GM18508 (cell line): ENCODE data around the gene EFHC2.

Source experiments
- ATAC-seq: cut with Tn5 transposase; IDR thresholded peaks from one replicate; pipeline ENCODE4 v1.9.1; 2021; ENCODE audit warnings: moderate number of reproducible peaks; ENCODE audit not compliant: insufficient read depth, unreplicated experiment

Gene EFHC2

DNA sequence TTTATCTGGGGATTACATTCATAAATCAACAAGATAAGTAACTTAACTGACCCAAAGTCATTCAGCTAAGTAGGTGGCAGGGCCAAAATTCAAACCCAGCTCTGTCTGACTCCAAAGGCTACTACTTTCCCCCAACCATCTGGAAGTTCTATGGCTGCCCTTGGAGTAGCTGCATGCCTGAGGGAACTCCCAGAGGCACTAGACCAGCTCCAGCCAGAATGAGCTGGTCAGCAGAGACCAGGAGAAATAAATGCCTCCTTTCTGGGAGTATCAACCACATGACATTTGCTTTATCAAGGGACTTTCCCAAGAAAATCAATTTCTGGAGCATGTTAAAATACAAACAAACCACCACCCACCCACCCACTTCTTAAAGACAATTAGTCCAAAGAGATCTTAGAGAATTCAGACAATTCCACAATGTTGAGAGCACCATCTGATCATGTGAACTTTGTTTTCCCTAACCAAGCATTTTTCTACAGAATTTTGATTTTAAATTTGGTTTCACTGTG is 180.5 kb downstream of the EFHC2 start:
- ATAC-seq: no peak

DNA sequence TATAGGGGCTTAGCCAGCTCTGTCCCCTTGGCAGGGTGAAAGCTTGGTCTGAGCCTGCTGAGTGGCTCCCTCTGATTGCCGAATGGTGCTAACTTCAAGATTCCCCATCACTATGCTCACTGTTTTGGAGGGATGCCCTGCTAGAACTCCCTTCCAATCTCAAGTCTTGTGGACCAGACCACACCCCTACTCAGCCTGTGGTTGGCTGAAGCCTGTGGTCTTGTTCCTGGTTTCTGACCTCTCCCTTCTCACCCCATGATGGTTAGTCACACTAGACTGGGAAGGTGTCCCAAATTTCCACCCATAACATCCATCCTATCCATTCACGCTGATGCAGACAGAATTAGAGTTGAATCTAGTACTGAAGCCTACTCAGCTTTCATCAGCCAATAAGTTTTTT is 185.6 kb downstream of the EFHC2 start:
- no peak for ATAC-seq

DNA sequence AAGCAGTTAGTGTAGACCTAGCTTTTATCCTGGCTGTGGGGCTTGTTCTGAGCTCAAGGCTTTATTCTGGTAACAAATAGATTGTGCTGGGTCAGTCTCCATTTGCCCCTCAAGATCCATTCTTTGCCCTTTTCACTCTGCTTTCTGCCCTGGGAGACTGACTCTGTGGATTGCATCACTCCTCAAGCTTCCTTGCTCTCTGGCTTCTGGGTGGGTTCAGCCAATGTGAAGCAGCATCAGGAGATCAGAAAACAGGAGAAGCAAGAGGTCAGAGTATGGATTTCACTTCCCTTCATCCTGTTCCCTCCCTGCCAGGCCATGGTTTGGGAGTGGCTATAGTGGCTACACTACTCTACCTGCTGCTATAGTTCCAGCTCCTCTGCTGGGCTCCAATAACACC is 186.2 kb downstream of the EFHC2 start:
- ATAC-seq: no peak

DNA sequence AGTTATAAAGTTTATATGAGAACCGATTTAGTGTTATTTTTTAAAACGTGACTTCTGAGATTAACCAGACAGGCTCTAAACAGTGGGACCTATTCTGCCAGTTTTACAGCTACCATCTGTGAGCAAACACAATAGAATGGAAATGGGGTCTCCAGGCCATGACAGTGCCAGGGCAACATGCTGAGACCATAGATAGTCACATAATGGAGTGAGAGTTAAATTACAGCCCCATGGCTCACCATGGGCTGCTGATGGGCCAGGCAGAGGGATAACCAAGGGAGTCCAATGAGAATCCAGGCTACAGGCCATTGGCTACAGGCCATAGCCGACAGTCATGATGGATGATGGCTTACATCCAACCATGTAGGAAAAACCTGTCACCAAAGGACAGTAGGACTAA is 186.7 kb downstream of the EFHC2 start:
- ATAC-seq: no peak

DNA sequence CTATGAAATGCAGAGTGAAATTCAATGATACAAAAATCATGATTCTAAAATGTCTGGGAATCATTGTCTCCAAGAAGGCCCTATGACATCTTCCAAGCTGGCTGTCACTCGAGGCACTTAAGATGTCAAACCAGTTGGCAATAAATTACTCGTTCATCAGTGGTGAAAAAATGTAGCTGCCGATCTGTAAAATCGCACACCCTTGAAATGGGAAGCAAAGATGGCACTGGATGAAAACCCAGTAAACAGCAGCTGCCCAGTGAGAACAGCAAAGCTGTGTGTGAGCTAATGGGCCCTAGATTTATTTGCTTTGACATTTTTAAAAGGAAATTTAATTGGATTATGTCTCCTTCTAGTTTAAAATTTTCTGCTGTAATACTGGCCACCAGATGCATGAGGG is 188.3 kb downstream of the EFHC2 start:
- ATAC-seq: no peak

DNA sequence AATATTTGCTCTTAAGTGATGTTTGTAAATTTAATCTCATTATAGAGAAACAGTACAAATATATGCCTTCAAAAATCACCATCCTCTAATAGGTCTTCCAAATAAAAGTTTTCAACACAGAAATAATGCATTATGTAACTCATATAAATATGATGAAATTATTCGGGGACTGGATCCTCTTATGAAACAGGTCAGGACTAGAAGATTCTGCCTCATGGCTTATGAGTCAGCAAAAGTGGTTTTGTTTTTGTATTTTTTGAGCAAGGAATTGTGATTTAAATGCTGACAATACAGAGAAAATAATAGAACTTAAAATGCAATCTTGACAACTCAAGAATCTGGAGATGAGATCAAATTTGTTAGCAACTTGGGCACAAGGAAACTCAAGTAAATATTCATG is 190.6 kb downstream of the EFHC2 start:
- no peak for ATAC-seq

DNA sequence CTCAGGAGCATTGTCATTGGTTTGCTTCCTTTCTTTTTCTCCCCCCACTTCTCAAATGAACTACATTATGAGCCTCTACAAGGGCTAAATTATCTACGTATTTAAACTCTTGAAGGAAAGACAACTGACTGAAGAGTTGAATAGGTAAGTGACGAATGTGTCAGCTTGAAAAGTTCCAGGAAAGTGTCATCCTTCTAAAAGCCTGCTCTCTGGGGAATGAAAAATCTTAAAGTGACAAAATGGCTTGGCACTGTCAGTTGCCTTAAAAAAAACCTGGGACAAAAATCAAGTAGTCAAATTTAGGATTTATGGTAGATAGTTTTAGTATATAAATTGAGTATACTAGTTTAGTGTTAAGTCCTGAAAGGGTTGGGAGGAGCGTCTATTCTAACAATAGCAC is 196.3 kb downstream of the EFHC2 start:
- ATAC-seq: no peak

DNA sequence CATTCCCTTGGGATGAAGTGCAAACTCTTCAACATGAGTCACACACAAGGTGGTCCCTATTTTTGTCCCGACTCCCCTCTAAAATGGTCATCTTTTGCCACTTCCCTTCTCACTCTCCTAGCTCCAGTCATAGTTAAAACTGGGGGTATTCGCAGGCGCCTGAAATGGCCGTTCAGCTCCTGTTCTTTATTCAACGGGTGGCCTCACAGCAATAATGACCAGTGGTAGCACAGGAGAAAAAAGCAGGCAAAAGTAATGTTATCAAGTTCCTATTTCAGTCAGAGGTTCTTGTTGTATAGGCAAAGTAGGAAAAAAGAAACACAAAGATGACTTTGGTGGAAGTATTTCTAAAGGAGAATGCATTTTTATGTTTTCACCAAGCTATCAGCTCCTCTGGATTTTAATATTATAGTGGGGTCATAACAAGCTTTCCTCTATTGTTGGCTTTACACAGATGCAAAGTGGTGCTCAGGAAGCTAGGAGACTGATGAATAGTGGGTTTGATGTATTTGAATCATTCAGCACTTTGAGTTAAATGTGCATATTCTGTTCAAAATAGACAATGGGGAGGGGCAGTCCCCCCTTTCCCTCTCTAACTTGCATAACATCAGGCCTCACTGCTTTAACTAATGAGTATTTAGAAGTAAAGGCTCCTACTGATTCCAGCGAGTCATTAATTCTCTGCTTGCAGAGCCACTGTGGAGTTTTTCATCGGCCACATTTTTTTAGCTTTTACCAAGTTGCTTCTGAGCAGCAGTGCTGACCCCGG is 199.1 kb downstream of the EFHC2 start:
- ATAC-seq: no peak

DNA sequence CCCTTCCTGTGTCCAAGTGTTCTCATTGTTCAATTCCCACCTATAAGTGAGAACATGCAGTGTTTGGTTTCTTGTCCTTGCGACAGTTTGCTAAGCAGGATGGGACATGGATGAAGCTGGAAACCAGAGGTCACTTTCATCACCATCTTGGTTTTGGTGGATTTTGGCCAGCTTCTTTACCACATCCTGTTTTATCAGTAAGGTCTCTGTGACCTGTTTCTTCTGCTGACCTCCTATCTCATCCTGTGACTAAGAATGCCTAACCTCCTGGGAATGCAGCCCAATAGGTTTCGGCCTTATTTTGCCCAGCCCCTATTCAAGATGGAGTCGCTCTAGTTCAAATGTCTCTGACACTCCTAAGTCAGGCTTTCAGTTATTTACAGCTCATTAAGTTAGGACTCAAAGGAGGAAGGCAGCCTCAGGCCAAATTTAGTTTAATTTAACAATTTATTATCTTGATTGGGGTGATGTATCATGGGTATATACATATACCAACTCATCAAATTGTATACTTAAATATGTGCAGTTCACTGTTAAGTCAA is 200.3 kb downstream of the EFHC2 start:
- ATAC-seq: no peak

DNA sequence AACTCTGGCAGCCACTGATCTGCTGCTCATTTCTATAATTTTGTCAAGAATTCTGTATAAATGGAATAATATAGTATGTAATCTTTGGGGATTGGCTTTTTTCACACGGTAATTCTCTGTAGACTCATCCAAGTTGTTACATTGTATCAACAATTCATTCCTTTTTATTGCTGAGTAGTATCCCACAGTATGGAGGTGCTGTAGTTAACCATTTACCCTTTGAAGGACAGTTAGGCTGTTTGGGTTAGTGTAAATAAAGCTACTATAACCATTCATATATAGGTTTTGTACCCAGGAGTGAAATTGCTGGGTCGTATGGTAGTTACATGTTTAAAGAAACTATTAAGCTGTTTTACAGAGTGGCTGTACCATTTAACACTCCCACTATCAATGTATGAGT is 213.3 kb downstream of the EFHC2 start:
- no peak for ATAC-seq

DNA sequence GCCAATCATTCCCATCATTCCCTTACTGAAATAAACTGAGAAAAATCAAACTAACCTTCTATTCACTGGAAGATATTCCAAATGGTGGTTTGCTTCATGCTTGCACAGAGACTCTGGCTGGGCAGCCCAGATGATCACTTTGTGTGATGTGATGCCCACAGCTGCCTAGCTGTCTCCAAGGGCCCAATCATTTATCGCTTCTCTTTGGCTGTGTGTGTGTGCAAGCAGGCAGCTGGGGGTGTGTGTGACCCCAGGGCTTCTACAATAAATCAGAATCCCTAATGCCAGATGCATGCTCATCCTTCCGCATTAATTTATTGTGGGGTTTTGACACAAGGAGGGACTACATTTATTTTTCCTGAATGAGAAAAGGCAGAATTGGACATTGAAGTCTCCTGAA is 230.1 kb downstream of the EFHC2 start:
- ATAC-seq: no peak

DNA sequence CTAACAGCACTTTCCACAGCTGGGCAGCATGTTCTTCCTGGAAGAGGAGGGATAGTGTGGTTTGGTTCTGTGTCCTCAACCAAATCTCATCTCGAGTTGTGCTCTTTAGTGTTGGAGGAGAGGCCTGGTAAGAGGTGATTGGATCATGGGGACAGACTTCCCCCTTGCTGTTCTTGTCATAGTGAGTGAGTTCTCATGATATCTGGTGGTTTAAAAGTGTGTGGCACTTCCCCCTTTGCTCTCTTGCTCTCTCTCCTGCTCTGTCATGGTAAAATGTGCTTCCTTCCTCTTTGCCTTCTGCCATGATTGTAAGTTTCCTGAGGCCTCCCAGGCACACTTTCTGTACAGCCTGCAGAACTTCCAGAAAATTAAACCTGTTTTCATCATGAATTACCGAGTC is 236.6 kb downstream of the EFHC2 start:
- ATAC-seq: no peak

DNA sequence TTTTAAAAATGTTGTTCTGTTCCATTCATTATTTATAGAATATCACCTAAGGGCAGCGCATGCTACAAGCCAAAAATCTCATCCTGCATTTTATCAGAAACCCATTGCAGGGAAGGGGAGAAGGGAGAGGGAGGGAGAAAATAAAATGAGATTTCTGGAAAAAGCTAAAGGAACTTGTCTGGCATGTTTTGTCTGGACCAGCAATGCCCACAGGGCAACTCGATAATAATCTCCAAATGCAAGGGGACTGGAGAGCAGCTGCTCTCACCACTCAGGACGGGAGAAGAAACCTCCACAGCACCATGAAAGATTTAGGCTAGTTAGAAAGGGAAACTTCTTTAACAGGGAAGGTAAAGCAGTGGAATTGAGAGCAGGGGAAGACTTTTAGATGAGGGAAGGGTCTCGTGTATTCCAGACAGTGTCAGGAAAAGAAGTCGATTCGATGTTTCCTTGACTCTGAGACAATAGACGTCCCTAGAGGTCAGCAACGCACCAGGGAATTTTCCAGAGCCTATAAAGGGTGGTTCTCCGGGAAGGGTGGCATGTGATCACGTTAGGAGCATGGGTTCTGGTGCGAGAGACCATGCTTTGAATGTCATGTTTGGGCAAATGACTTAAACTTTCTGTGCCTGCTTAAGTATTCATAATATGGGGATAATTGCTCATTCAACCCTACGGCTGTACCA is 238.1 kb downstream of the EFHC2 start:
- ATAC-seq: no peak

DNA sequence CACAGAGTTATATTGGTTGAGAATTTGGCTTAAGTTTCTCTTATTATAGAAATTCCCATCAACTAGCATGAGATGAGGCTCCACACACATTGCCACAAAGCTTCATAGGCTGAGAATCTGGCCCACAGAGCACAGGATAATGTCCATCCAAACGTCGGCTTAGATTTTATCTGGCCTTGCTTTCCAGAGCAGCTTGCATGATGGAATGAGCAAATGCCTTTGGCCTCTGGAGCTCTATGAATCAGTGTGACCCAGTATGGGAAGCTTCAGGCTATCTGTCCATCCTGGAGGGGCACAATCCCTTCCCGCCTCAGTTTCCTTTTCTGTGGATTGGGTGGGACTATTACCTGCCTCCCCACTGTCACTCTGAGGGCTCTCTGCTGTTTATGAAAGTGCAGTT is 238.8 kb downstream of the EFHC2 start:
- ATAC-seq: no peak

DNA sequence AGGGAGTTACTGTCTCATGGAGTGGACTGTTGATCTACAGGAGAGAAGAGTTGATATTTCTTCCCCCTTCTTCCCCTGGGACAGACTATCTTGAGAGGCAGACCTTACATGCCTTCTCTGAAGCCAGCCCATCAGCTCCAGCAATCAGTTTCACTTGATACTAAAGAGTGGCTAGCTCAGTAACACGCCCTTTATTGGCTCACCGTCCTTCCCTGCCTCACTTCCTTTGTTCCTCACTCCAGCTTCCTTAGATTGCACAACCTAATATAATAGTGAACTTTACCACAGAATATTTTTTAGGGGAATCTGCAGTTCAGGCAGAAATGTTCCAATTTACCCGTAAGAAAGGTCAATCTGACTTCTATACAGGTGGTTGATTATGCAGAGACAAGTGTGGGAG is 242.2 kb downstream of the EFHC2 start:
- ATAC-seq: no peak

DNA sequence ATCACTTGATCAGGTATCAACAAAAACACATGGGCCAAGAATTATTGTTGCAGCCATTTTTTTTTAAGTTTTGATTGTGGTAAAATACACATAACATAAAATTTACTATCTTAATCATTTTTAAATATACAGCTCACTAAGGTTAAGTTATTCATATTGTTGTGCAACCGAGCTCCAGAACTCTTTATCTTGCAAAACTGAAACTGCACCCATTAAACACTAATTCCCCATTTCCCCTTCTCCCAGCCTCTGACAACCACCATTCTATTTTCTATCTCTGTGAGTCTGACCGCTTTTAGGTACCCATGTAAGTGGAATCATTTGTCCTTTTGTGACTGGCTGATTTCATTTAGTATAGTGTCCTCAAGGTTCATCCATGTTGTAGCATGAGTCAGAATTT is 244.1 kb downstream of the EFHC2 start:
- no peak for ATAC-seq
